ENCODE data around the gene GULP1.
"Not testable (repeated sequence)": the region's sequence is repeated elsewhere in the genome, so short reads cannot be mapped to it uniquely, and the experiment has no call there.

GULP1 gene

DNA sequence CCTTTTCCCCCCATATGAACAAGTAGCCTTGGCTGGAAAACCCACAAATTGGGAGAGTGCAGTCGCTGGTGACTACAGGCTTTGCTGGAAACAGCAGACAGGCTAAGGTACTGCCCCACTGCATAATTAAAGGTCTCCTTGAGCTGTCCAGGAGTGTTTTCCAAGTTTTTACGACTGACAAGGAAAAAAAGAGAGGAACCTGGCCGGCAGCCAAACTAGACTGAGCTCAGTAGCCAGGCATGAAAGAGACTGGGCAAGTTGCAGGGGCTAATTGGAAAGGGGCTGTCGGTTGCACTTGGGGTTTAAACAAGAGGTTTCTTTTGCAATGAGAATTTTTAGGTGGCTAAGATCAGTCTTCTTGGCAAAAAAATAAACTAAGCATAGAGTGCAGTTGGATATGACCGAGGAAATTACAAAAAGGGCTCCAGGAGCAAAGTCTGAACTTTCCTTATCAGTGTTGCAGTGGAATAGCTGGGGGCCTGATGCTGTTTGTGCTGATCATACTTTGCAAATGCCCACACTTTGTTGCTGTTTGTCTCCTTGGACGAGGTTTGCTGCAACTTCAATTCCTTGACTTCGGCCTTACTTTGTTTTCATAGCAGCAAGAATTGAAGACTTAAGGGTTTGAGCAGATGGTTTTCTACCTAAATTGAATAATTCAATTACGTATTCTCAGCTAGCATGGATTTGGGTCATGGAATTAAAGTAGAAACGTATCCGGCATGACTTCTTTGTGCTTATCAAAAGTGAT, 2.1 kb downstream of the GULP1 start:
- DNase-seq, result no peak

DNA sequence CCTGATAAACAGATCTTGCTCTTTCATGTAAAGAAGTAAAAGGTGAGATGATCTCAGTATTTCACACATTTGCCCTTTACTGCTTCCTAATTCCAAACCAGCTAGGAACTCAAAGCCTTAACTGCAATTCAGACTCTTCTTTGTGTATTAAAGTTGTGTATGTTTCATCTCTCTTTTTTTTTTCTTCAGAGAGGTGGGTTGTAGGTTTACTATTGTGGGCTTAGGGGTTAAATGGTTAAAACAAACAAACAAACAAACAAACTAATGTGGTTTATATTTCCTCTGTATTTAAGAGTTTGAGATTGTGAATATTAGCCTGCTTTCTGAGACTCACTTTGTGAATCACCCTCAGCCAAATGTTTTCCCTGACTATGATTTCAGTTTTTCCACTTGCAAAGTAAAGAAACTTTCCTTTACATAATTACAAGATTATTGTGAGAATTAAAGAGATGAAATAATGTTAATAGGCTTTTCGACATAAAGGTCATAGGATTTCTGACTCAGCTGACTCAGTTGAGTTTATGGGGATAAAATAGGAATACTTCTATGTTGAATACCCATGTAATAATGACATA, 2.8 kb downstream of the GULP1 start:
- no peak for DNase-seq

DNA sequence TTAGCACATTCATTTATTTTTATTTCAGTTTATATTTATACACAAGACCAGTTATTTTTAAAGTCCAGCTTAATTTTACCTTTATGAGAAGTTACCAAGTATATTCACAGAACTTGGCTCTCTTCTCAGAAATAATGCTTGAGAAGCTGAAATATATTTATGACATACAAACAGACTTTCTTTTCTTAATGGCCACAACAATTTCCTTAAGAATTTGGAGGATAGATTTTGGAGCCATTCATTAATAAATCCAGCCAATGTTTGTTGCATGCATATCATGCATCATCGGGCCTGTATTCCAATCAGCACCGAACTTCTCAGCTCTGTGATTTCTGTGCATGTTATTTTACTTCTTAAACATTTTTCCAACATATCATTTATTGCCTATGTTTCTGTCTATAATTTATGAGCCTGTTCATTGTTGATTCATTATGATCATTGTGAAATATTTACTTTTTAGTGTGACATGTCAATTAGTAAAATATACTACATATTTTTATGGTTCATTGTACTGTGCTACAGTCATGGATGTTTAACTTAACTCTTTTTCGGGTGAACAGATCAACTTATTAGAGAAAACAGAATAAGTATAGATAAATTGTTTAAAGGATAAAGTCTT, 3.5 kb downstream of the GULP1 start:
- no peak for DNase-seq

DNA sequence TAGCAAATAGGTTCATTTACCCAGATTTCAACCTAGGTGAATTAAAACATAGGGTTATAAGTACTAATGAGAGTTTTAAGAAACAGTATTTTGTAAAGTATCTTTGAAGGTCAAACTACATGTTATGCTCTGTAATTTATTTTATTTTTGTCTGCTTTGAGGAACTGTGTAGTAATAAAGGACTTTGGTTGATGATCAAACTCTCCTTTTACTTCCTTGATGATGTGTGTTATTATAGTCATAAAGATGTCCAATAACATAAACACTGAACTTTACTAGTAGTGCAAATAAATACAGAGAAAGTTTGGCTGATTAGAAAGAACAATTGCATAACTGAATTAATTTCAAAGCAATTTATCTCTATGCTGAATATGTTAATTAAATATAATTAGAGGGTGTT, 6.3 kb downstream of the GULP1 start:
- DNase-seq, result no peak

DNA sequence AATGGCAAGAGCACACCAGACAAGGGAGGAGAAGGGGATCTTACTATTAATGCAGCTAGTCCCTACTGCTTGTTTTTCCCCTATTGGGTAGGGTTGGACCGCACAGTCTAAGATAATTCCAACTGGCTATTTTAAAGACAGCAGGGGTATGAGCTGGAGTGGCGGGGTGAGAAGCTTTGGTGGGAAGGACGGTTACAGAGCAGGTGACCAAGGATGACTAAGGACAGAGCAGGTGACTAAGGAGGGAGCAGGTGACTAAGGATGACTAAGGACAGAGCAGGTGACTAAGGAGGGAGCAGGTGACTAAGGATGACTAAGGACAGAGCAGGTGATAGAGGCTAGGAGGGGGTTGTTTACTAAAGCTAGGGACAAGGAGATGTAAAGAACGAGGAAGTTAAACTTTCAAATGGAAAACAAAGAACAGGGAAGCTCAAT, 7.3 kb downstream of the GULP1 start:
- DNase-seq, result not testable (repeated sequence)

DNA sequence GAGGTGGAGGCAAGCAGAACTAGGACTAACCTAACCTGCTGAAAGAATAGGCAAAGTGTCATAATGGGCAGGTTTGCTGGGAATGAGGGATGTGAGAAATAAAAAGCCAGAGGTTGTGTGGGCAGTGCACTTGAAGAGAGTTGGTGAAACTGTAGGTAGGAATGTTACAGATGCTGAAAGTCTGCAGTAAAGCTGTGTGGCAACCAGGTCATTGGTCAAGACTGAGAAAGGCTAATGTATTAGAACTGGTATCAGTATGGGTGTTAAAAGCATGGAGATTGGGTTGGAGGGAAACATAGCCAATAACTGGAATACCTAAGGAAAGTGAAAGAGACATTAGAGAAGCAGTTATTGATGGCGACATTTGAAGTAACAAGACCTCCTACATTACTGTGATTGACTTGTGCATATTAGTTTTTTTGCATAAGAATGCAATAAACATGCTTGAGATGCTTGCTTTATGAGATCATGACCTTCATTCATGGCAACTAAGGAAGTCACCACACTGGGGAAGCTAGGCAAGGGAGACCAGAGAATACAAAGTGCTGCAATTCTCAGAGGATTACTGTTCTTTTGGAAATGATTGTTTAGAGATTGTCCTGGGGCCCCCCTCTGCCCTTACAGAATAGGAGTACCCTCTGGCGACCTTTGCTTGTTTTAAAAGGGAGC, 11.8 kb downstream of the GULP1 start:
- DNase-seq, result no peak

DNA sequence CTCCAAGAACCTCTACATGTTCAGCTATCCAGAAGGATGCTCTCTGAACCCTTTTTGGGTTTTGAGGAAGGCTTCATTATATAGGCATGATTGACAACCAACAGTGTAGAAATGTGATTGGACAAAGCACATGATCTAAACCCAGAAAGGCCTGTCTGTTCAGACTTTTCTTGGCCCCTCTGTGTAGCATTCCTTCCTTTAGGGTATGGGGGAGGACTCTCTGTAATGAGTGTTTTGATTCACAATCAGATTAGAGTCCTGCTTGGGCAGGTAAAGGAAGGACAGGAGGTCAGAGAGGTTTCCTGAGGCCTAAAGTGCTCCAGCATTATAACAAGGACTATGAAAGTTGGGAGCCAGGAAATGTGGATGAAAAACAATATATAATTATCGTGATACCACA, 13.6 kb downstream of the GULP1 start:
- no peak for DNase-seq

DNA sequence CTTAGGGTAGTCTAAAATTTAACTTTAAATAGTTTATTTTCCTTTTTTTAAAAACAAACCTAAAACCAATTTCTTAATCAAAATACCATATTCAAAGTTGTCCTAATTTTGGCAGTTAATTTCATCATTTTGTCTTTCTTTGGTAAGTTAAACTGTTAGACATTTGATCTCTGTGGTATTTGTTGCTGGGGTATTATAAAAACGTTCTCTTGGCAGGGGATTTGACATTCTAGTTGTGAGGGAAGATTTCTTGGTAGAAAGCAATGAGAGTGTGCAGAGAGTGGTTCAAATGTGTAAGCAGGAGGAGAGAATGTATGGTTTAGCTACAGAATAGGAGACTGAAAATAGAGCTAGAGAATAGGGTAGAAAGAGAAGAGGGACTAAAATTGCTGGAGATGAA, 14.6 kb downstream of the GULP1 start:
- DNase-seq, result no peak

DNA sequence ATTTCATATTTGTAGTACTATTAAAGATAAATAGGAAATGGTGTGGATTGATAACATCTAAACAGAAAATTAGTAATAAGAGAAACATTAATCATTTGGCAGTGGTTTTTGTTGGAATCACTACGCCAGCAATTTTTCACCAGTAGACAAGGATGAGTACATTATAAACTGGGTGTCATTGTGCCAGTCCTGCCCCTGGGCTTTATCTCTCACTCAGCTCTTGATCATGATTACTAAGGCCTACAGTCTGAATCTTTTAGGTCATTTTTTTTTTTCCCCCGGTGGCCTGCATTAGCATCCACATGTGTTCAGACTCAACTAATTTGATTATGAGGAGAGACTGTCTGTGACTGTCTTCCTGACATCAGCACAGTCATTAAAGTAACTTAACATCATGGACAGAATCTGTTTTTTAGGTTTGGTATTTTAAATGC, 16.2 kb downstream of the GULP1 start:
- DNase-seq, result no peak

DNA sequence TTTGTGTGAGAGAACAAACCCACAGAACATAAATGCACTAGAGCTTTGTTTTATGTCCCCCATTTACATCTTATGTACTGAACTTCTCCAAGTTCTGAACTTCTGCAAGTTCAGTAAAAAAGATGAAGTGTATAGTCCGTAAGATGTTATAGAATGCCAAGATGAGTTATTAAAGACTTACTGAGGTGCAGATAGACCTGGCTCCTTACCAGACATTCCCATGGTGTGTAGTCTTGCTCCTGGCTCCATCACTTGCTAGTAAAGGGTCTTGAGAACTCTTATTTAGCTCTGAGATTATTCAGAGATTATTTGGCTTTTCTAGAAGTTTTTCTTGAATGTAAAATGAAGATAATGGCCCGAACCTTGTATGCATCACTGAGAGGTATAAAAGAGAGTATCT, 16.8 kb downstream of the GULP1 start:
- DNase-seq, result no peak

DNA sequence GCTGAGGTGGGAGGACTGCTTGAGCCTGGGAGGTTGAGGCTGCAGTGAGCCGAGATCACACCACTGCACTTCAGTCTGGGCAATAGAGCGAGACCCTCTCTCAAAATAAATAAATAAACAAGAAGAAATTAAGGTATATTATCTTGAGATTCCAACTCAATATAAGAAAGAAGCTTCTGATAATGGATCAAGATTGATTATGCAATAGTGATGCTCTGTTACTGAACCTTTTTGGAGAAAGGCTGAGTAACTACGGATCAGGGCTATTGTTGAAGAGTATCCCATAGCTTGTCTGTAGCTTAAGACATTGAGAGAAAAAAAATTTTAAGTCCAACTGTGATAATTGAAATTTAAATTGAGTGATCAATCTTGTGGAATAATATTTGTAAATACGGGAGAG, 17.7 kb downstream of the GULP1 start:
- no peak for DNase-seq

DNA sequence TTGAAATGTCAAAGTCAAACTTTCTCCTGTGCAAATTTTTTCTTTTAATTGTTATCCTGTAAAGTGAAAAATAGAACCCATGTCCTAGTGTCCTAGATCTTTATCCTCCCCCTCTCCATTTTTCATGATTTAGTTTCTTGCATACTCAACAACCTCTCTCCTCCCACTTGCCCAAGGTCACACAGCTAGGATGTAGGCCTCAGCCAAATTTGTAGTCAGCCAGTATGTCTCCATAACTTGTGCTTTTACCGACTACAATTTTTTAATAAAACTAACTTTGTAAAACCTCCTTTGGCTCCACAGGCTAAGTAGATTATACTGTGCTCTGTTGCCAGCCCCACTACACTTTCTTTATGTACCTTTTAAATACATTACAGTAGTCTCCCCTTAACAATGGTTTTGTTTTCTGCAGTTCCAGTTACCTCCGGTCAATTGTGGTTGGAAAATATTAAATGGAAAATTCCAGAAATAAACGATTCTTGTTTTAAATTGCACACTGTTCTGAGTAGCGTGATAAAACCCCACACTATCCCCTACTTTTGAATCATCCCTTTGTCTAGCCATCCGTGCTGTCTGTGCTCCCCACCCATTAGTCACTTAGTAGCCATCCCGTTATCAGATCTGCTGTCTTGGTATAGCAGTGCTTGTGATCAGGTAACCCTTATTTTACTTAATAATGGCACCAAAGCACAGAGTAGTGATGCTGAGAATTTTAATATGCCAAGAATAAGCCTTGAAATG, 22.8 kb downstream of the GULP1 start:
- no peak for DNase-seq

DNA sequence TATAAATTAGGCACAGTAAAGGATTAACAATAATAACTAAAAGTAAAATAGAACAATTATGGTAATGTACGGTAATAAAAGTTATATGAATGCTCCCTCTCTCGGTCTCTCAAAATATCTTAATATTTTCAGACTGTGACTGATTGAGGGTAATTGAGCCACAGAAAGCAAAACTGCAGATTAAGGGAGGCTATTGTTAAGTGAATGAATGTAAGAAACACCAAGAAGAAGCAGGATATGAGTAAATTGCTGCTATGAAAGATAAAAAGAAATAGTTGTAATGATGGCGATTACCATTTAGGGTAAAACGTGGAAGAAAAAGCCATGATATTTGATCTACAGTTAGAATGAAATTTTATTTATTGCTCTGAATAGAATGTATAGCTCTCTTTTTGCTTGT, 24.1 kb downstream of the GULP1 start:
- DNase-seq, result no peak

DNA sequence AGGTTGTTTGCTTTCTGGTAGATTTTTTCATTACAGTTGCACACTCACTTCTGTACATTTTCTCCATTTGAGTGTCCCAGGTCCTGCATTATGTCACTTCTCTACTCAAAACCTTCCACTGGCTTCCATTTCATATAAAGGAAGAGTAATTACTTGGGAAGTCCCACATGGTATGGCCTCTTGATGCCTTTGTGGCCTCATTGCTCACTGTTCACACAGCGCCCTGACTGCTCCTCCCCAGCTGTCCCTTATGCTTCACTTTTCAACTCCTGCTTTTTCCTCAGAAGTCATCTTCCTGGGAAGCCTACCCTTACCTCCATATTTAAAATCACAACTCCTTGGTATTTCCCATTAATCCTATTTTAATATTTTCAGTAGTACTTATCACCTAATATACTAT, 24.7 kb downstream of the GULP1 start:
- DNase-seq, result no peak

DNA sequence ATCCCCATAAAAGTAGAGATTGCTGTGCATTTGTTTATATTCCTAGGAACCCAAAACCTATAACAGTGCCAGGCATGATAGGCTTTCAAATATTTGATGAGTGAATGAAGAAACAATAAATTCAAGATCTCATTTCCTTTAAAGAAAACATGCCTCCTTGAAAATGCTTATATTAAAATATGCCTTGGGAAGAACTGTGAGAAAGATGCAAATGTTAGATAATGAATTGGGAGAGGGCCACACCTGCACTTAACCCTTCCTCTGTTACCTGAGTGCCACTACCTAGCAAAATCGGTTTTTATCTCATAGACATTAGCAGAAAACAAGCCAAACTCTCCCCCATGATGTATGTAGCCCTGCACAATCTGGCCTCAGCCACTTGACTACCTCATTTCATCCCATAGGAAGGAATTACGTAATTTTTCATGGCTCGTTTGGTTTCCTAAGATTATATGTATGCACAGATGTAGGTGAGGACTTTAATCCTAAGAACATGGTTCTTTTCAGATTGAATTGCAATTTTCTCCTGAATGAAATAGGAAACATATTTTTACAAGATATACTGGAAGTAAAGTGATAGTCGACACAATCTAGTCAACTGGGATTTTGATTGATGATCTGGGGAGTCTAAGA, 25.2 kb downstream of the GULP1 start:
- no peak for DNase-seq

DNA sequence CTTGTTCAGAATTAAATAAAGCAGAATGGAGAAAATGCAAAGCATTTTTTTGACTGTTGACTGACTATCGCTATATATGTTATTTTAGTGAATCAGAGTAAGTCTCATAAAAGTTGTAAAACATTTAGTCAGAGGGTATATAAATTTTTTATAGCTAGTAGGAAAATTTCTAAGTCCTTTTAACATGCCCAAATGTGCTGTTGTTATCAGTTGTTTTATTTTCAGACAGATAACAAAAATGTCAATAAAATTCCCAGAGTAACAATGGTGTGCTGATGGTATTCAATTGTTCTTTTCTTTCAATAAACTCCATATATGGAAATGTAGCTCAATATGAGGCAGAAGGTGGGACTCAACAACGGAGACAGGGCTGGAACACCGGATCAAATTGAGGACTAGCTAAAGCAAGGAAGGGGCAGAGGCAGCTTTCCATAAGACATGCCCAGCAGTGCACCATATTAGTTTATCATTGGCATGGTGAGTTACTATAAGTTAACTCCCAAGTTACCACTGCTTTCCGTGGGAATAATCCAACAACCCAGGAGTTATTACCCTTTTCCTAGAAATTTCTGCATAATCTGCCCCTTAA, 26.6 kb downstream of the GULP1 start:
- DNase-seq, result no peak

DNA sequence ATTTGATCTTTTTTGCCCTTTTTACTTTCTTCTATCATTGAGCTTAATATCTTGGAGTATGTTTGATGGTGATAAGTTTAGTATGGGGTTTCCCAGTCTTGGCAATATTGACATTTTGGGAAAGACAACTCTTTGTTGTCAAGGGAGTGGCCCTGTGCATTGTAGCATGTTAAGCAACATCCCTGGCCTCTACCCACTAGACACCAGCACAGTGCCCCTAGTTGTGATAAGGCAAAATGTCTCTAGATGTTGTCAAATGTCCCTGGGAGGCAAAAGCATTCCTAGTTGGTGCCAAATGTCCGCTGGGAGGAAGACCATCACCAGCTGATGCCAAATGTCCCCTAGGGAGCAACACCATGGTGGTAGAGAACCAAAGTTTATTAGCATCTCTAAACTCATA, 28.2 kb downstream of the GULP1 start:
- no peak for DNase-seq

DNA sequence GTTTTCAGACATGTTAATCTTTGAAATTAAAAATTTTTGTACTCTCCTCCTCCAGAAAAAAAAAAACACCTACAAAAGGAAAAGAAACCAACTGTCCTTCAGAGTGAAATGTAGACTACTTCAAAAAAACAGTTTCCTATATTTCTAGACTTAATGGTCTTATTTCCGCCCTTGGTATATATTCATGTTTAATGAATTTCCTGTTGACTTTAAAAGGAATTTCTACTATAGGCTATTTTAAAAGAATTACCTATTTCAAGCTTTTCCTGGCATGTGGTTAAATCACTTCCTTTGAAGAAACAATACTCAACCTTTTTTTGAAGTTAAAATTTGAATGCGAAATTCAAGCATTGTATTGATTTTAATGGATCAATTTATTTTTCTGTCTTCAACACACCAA, 29.2 kb downstream of the GULP1 start:
- DNase-seq, result no peak

DNA sequence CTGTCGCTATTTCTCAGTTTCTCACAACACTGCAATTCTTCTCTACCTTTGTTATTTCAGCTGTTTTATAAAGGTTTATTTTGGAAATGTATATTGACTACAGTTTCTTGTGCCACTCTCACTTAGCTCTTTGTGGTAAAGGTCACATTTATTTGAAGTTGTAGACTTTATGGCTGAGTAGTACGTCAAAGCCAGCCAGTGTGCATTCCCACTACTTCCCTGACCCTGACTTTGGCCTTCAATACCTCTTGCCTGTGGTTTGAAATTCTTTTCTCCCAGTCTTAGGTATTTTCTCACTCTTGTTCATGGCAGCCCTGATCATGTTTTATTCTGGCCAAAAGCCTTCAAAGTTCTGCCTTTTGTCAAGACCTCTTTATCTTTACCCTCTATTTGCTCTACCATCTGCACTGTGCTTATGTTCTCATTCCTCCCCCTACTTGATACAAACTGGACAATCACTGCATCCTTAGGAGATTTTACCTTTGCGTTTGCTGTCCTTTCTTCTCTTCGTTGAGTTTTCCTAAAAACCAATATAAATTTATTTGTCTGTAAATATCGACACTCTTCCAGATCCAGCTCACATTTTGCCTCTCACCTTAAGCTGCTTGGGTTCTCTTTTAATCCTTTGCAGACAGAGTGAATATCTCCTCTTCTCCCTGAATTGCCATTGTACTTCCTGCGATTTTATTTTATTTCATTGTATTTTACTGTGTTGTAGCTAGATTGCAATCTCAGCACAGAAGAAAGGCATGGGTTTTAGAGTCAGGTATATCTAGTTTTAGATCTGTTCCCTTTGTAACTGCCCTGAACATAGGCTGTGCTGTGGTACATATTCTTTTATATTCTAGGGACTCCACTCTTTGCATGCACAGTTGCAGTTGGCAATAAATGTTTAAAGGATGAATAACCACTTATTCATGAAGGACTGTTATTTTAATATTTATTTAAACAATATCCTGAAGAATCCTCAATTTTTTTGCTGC, 31.2 kb downstream of the GULP1 start:
- no peak for DNase-seq

DNA sequence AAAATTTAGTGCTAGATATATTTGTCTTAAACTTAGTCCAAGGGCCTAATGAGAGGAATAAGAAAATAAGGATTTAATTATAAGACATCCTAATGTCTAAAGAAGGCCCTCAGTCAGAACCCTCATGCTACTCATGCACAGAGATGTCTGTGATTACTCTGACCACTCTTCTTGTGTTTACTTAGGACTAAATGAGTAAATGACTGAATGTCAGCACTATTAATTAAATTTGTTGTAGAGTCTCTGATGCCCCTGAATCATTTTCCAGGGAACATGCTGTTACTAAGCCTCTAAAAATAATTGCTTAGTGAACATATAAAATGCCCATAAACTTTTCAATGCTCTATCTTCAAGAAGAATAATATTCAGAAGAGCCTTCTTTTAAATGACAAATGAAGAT, 32.4 kb downstream of the GULP1 start:
- no peak for DNase-seq

DNA sequence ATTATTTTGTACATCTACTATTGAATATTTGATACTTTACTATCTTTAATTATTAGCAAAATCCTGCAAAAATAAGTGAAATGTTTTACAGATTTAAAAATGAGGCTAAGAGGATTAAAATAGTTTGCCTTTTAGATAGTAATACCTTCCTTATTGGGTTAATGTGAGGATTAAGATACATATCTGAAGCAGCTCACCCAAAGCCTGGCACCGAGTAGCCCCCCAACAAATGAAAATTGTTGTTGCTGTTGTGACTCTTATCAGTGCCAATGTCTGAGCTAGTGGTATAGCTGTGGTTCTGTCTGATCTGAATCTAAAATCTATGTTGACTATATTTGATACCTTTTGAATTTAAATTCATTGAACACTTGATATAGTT, 34.6 kb downstream of the GULP1 start:
- no peak for DNase-seq
